ENCODE results near the gene SCAMP2. TPM values are rescaled to one million over a fixed set of nuclear protein-coding genes. Genes with fewer than 3 reads are reported as not detected.

Gene SCAMP2
- total RNA-seq, 2 donors from 2014 or later, result 47.5 to 50.9 TPM

- H3K27me3 ChIP-seq (ENCODE audit: control insufficient read depth, insufficient read depth, low read length, poor library complexity, severe bottlenecking), result no peaks in the 10 kb centered on the region
- no peaks in the 10 kb centered on the region for H3K4me1 ChIP-seq (ENCODE audit: control insufficient read depth, insufficient read depth, low read length)
- H3K27ac ChIP-seq (ENCODE audit: low read depth, low read length), result no peak overlapping the region
- H3K9me3 ChIP-seq (ENCODE audit: control insufficient read depth, low read length), result no peaks in the 10 kb centered on the region
- TF ChIP-seq CTCF (conservative IDR thresholded peaks at IDR 0.05), result no peak
- Mint-ChIP-seq H3K4me3 (no peak overlapping the region), H3K27ac (no peak overlapping the region), H3K9me3 (no peaks in the 10 kb centered on the region), H3K36me3 (ENCODE audit: low read depth) (peaks cover 53% of the 10 kb centered on the region), H3K27me3 (ENCODE audit: insufficient read depth) (no peaks in the 10 kb centered on the region), H3K4me1 (no peaks in the 10 kb centered on the region)
- H3K9ac ChIP-seq (ENCODE audit: extremely low read depth, low read length, poor library complexity, severe bottlenecking), result no peak overlapping the region
- peaks cover 57% of the 10 kb centered on the region for H3K36me3 ChIP-seq (ENCODE audit: control insufficient read depth, insufficient read depth, low read length)
- DNase-seq, result no peak
- WGBS, 2 experiments (ENCODE audit: insufficient coverage in 1 of 2, insufficient read length in 1 of 2), result 86 to 97% methylated on average over 5 to 9 of the region's 9 CpGs
- no peak overlapping the region for H3K4me3 ChIP-seq (ENCODE audit: low read length)
These were observed 39.9 kb upstream of the SCAMP2 start for GRCh38 chr15:74913041-74913440.

GRCh38 chr15:74908635-74909034, 35.5 kb upstream of the SCAMP2 start:
- peaks cover 48% of the 10 kb centered on the region for H3K36me3 Mint-ChIP-seq (ENCODE audit: low read depth)
- WGBS, 2 experiments (ENCODE audit: insufficient coverage in 1 of 2, insufficient read length in 1 of 2), result 95 to 100% methylated on average over 4 of the region's 4 CpGs
- no peak for TF ChIP-seq CTCF (conservative IDR thresholded peaks at IDR 0.05)
- Histone ChIP-seq H3K4me3 (ENCODE audit: low read length) (no peak overlapping the region), H3K9me3 (ENCODE audit: control insufficient read depth, low read length) (no peaks in the 10 kb centered on the region), H3K9ac (ENCODE audit: extremely low read depth, low read length, poor library complexity, severe bottlenecking) (no peak overlapping the region), H3K27ac (ENCODE audit: low read depth, low read length) (no peak overlapping the region), H3K4me1 (ENCODE audit: control insufficient read depth, insufficient read depth, low read length) (peaks cover 10% of the 10 kb centered on the region), H3K36me3 (ENCODE audit: control insufficient read depth, insufficient read depth, low read length) (peaks cover 43% of the 10 kb centered on the region), H3K27me3 (ENCODE audit: control insufficient read depth, insufficient read depth, low read length, poor library complexity, severe bottlenecking) (no peaks in the 10 kb centered on the region)
- H3K27ac Mint-ChIP-seq, result no peak overlapping the region
- H3K9me3 Mint-ChIP-seq, result no peaks in the 10 kb centered on the region
- no peaks in the 10 kb centered on the region for H3K27me3 Mint-ChIP-seq (ENCODE audit: insufficient read depth)
- no peak overlapping the region for H3K4me3 Mint-ChIP-seq
- DNase-seq, result no peak
- H3K4me1 Mint-ChIP-seq, result peaks cover 17% of the 10 kb centered on the region

GRCh38 chr15:74907163-74907870, 34.2 kb upstream of the SCAMP2 start:
- H3K4me3 ChIP-seq (ENCODE audit: low read length), result peak overlapping the region; percentile 87
- Mint-ChIP-seq H3K9me3 (no peaks in the 10 kb centered on the region), H3K27ac (peak overlapping the region; percentile 97), H3K4me3 (peak overlapping the region; percentile 96), H3K4me1 (peaks cover 17% of the 10 kb centered on the region), H3K27me3 (ENCODE audit: insufficient read depth) (no peaks in the 10 kb centered on the region), H3K36me3 (ENCODE audit: low read depth) (peaks cover 51% of the 10 kb centered on the region)
- peaks cover 10% of the 10 kb centered on the region for H3K4me1 ChIP-seq (ENCODE audit: control insufficient read depth, insufficient read depth, low read length)
- DNase-seq, result no peak
- peaks cover 44% of the 10 kb centered on the region for H3K36me3 ChIP-seq (ENCODE audit: control insufficient read depth, insufficient read depth, low read length)
- H3K9ac ChIP-seq (ENCODE audit: extremely low read depth, low read length, poor library complexity, severe bottlenecking), result peak overlapping the region; percentile 78
- no peak for TF ChIP-seq CTCF (conservative IDR thresholded peaks at IDR 0.05)
- no peak overlapping the region for H3K27ac ChIP-seq (ENCODE audit: low read depth, low read length)
- WGBS, 2 experiments (ENCODE audit: insufficient coverage in 1 of 2, insufficient read length in 1 of 2), result 39 to 59% methylated on average over 4 to 8 of the region's 8 CpGs
- H3K9me3 ChIP-seq (ENCODE audit: control insufficient read depth, low read length), result no peaks in the 10 kb centered on the region
- no peaks in the 10 kb centered on the region for H3K27me3 ChIP-seq (ENCODE audit: control insufficient read depth, insufficient read depth, low read length, poor library complexity, severe bottlenecking)
